NCI-H187 treated with DMSO at 0.1 percent for 48 hours (cell line): Measurements from ENCODE around the gene CLASP1.

ENCODE experiments used
- DNase-seq: peaks from one replicate; lab custom pipeline; 2025; lab: John Stamatoyannopoulos, UW

CLASP1 gene

GRCh38 chr2:121372721-121373353 is 276.4 kb downstream of the CLASP1 start:
- no peak for DNase-seq

DNA sequence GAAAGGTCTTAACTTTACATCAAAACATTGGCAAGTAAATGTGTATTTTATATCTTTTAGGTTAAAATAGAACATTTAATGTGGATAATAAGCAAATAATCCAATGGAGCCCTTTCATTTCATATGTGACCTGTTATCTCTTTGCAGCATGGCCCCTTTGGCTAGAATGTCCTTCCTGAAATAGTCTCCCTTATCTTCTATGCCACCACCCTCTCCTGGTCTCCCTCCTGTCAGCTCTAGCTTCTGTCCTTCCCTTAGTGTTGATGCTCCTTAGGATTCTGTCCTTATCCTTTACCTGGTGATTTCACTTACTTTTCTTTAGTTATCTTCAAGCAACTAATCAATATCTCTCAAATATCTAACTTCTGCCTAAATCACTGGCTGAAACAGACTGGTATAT is 277.2 kb downstream of the CLASP1 start:
- DNase-seq, result no peak

GRCh38 chr2:121368836-121369235 is 280.4 kb downstream of the CLASP1 start:
- DNase-seq, result no peak

DNA sequence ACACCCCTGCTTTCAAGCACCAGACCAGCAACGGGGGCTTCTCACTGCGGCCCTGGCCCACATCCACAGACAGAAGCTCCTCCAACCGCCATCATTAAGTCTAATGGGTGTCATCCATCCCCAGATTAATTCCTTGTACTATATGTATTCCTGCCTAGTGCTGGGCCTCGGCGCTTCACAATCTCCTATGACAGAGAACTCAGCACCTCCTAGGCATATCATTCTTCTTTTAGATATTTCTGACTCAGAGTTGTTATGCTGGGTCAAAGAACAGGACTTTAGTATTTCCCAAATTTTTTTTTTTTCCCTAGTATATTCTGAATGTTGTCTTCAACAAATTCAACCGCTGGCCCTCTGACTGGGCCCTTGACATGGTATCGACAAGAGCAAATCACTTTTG is 281.1 kb downstream of the CLASP1 start:
- DNase-seq, result no peak

GRCh38 chr2:121367246-121367900 is 281.9 kb downstream of the CLASP1 start:
- DNase-seq, result no peak

GRCh38 chr2:121366040-121366439 is 283.2 kb downstream of the CLASP1 start:
- no peak for DNase-seq

DNA sequence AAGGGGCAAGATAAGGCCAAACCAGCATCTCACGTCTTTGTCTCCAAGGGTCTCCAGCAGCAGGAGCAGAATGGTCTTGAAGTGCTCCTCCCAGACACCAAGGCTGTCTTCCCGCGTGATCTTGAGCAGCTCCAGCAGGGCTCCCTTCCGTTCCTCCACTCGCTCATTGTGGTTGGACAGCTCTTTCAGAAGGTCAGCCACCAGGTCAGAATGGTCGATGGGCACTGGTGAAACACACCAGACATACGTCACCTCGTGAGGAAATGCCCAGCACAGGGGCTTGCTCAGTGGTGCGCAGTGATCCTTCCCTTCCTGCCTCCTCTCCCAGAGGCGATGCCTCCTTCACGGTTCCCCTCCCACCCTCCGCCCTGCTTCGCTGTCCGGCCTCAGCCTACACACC is 284.2 kb downstream of the CLASP1 start:
- DNase-seq, result no peak

- no peak for DNase-seq
Observed at GRCh38 chr2:121363632-121364420, 285.4 kb downstream of the CLASP1 start.

GRCh38 chr2:121362774-121363173 is 286.5 kb downstream of the CLASP1 start:
- DNase-seq, result no peak

DNA sequence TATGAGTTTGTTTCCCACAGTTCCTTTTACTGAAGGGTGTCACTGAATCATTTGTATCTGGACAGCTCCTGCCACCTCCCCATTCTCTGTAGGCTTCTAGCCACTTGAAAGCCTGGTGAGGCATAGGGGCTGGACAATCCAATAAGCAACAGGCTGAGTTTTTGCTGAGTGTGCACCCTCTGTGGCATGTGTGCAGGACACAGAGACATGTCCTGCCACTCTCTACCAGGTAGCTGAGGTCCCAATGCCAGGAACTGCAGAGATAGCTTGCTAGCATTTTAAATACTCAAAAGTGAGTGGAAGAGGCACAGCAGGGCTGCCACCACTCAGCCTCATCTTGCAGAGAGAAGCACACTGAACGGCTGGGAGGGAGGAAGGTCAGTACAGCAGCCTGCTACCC is 287.0 kb downstream of the CLASP1 start:
- no peak for DNase-seq

- no peak for DNase-seq
Observed at GRCh38 chr2:121360566-121361300, 288.5 kb downstream of the CLASP1 start.

GRCh38 chr2:121359716-121360565 is 289.3 kb downstream of the CLASP1 start:
- no peak for DNase-seq

GRCh38 chr2:121359170-121359569 is 290.1 kb downstream of the CLASP1 start:
- DNase-seq, result no peak

DNA sequence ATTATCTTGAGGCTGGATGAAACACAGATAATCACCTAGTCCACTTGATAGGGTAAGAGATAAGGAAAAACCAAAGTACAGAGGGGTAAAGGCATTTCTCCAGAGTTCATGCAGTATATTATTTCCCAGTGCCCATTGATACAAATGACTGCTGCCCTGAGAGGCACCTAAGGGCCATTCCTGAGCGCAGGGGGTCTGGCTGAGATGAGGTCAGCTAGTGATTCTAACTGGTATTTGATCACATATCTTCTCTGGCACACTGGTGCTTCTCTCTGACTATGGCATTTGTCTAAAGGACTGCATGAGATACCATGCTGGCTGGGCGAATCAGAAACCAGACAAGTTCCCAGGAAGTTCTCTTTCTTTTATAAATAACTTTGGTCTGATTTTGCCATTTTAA is 291.0 kb downstream of the CLASP1 start:
- DNase-seq, result no peak

GRCh38 chr2:121356058-121356640 is 293.1 kb downstream of the CLASP1 start:
- DNase-seq, result peak; percentile 20

DNA sequence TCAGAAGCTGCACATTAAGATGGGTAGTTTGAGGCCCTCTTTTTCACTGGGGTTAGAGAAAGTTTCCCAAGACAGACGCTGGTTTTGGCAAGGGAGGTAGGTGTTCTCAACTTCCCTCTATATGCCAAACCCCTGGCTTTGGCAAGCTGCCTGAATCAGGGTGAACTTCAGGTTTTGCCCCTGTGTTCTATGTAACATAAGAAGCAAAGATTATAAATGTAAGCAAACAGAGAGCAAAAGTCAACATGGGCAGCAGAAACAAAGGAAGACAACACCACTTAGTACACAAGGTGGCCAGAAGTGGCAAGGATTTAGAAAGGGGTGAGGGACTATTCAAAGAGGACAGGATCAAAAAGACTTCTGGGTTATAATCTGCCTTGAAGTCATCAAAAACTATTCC is 293.8 kb downstream of the CLASP1 start:
- DNase-seq, result no peak

DNA sequence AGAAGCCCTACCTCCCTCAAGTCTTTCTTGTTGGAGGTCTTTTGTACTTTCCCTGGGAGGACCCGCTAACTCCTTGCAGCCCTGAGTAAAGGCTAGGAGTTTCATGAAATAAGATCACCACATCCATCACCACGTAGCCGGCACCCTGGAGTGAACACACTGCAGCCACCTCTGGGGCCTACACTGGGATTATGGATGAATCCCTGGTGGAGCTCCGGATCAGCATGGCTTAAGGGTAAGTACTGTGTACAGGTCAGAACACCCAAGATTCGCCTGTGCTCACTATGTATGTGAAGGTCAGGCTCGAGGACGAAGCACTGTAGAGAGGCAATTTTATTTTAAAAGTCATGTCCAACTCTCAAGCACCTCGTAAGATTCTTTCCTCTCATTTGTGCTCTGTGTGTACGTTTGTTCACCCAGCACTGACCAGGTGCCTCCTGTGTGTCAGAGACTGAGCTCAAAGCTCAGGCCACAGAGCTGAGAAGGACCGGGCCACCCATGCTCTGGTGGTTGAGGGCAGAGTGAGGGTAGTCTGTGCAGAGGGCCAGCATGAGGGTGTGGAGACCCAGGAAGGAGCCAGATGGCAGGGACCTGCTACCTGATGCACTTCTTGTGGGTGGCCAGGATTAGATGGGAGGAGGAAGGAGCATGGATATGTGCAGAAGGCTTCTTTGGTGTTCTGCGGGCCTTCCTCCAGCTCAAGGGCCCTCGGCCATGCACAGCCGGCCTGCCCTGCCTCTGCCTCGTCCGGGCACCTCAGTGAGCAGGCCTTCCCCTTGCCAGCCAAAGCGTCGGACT is 297.5 kb downstream of the CLASP1 start:
- DNase-seq, result no peak

- DNase-seq, result no peak
Observed at GRCh38 chr2:121350890-121351289, 298.4 kb downstream of the CLASP1 start.

GRCh38 chr2:121350402-121350775 is 298.9 kb downstream of the CLASP1 start:
- DNase-seq, result no peak

- DNase-seq, result no peak
Observed at GRCh38 chr2:121349721-121350401, 299.4 kb downstream of the CLASP1 start.
